Activated CD8-positive, alpha-beta memory T cell treated with anti-CD3 and anti-CD28 coated beads, Interleukin-2, amount 50 U/mL, for 24 hours (primary cell): Measurements from ENCODE around the gene PNO1.
"Not testable (repeated sequence)": the region's sequence is repeated elsewhere in the genome, so short reads cannot be mapped to it uniquely, and the experiment has no call there.

Experiments
- DNase-seq: peaks from one replicate; pipeline ENCODE4 v3.0.0-alpha.2; 2020; ENCODE audit errors: extremely low read depth

The PNO1 gene

GRCh38 chr2:68157402-68158133 is at the start of gene PNO1:
TSS of gene PNO1 (plus strand) at chr2:68157888. CDS start at chr2:68157935, 47 bp downstream.
- peak; percentile 95 for DNase-seq

DNA sequence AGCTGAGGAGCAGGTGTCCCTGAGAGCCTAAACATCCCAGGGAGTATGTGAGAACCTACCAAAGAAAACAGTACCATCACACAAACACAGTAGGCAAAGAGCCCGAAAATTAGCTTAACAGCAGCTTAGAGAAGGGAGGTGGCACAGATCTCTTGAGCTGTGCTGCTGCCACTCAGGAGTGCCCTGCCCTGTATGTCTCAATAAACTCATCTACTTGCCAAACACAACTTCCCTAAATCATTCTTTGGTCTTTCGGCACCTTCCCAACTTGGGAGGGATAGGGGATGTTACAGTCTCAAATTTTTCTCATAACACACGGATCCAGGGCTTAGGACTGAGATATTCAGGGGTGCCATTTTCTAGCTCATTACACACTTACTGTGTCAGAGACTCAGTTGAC is 49.6 kb upstream of the PNO1 start:
- DNase-seq, result no peak

DNA sequence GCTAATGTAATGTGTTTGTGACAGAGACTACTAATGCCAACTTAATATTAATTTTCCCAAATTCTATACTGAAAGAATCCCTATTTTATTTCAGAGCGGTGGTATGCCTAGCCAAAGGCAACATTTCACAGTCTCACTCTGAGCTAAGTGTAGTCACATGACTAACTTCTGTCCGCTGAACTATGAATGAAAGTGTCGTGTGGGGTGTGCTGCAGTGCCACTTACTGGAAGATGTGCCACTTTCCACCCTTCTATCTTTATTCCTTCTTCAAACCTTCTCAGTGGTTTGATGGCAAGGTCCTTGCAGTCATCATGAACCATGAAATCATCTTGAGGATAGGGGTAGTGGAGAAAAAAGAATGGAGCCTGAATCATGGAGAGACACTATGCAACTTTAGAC is 47.6 kb upstream of the PNO1 start:
- no peak for DNase-seq

DNA sequence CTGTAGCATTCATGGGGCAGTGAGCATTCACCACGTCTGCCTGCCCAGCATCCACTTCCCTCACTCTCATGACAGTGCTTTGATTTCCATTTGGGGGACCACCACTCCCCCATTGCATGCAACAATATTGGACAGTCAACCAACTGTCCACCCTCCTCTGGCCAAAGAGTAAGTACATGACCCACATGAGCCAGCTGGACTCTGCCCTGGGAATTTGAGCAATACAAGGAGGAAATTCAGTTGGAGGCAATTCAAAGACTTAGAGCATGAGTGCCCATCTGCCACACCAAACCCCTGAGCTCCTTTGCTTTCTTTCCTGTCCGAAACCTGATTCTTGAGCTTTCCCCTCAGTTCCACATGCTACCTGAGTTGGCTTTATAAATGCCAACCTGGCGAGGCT is 41.7 kb upstream of the PNO1 start:
- DNase-seq, result no peak

- DNase-seq, result not testable (repeated sequence)
Observed at GRCh38 chr2:68117922-68118321, 39.8 kb upstream of the PNO1 start.

- no peak for DNase-seq
Observed at GRCh38 chr2:68118816-68119215, 38.9 kb upstream of the PNO1 start.

DNA sequence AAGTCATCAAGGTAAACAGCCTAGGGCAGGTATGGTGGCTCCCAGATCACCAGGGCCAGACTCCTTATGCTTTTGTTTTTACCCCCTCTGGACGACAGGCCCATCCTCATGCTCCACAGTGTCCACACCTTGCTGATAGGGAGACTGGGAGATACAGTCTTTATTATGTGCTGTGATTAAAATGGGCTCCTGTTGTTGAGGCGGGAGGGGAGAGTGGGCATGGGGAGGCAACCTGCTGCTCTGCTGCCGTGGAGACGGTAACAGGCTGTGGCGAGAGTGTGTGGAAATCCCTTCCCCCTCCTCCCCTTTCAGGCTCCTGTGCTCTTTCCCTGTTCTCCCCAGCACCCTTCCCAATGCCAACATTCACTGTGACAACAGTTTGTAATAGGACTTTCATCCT is 38.2 kb upstream of the PNO1 start:
- no peak for DNase-seq

DNA sequence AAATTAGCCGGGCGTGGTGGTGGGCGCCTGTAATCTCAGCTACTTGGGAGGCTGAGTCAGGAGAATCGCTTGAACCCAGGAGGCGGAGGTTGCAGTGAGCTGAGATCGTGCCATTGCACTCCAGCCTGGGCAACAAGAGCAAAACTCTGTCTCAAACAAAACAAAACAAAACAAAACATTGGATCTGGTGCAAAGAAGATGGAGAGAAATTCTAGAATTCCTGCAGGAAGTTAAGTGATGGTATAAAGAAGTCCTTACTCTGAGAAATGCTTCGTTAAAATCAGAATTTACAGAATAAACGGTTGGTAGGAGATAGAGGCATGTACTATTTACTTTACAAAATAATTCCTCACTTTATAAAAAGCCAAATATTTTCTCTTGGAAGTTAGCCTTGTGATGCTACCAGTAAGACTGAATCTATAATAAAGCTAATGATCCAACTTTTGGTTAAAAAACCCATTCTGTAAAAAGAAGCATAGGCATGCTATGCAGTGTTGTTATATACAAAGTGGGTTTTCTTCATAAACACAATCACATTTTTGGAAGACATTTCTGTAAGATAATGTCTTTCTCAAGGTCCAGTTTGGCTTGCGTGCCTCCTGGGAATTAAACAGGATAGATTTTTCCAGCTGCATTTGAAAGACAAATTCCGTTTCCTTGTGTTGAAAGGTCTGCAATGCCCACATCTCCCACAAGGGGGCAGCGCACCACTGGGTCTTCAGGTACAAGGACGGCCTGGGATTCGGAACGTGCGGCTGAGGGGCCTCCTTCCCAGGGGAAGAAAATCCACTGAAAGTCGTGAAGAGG is 35.6 kb upstream of the PNO1 start:
- peak; percentile 57 for DNase-seq

DNA sequence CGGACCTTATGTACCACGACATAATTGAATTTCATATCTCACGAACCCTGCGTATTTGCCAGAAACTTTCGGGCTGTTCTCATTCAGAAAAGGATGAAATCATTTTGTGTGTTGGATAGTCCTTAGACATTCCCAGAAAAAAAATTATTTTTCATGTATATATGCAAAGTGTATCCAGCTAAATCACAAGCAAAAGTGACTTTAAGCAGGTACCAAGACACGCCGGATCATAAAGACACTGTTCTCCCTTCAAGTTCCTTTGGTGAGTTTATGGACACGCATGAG is 35.1 kb upstream of the PNO1 start:
- no peak for DNase-seq

DNA sequence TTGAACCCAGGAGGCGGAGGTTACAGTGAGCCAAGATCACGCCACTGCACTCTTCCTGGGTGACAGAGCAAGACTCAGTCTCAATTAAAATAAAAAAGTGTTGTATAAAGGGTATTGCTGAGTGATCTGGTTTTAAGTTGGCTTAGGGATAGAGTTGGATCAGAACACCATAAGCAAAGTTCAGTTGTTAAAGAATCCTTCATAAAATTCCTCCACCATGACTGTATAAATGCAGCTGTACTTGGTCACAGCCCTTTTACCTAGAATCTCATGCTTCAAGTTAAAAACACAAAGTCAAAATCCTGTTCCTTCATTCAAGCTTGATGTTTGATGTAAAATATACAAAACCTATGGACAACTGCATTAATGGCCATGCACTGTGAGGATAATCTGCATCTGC is 33.4 kb upstream of the PNO1 start:
- no peak for DNase-seq

DNA sequence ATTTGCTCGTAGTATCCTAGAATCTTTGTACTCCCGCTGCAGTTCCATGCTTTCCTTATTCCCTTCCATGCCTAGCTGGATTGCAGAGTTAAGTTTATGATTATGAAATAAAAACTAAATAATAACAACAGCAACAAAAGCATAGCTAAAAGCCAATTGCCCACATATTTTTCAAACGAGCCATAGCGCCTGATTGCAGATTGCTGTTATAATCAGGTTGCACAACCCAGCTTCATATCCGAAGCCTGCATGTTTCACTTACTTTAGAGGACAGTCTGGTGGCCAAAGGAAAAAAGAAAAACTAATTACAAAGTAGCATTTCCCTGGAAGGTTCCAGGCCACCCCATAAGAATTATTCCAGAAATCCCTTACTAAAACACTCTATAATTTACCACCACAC is 31.9 kb upstream of the PNO1 start:
- DNase-seq, result no peak

- DNase-seq, result no peak
Observed at GRCh38 chr2:68126561-68126960, 31.1 kb upstream of the PNO1 start.

- DNase-seq, result no peak
Observed at GRCh38 chr2:68127358-68128242, 30.1 kb upstream of the PNO1 start.

GRCh38 chr2:68134120-68134519 is 23.6 kb upstream of the PNO1 start:
- DNase-seq, result no peak

DNA sequence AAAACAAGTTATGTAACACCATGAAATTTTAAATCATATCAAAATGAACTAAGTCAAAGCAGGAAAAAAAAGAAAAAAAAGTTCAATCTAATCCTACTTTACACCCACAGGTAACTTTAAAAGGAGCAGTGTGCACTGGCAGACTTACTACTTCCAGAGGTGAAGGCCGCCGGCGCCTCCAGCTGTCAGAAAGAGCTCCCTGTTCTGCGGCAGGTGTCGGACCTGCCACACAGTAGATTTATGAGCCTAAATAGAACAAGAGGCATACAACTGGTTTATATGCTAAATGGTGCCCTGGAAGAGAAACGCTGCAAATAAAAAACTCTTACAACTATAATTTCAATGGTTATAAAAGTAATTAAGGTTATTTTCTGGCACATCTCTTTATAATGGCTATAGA is 23.1 kb upstream of the PNO1 start:
- DNase-seq, result no peak

DNA sequence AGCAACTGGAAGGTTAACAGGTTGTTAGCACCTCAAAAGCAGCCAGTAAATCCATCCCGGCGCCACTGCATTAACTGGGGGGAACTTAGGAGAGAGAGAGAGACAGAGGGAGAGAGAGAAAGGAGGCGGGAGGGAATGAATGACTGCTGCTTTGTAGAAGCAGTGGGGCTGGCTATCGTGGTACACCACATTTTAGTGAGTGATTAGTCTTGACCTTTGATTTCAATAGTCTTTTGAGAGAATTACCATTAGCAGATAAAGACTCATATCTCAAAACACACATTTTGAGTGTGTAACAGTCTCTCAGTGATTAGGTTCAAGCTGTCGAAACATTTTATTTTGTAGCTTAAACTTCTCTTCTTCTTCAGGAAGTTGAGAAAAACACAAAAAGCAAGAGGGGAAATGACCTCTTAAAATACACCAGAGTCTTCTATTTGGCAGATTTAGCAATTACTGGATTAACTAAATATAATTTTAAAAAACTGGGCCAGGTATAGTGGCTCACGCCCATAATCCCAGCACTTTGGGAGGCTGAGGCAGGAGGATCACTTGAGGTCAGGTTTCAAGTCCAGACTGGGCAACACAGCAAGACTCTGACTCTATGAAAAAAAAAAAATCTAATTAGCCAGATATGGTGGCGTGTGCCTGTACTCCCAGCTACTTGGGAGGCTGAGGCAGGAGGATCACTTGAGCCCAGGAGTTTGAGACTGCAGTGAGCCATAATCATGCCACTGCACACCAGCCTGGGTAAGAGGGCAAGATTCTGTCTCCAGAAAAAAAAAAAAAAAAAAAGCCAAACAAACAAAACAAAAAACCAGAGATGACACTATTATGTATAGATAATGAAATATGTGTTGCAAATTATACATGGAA is 22.0 kb upstream of the PNO1 start:
- no peak for DNase-seq

DNA sequence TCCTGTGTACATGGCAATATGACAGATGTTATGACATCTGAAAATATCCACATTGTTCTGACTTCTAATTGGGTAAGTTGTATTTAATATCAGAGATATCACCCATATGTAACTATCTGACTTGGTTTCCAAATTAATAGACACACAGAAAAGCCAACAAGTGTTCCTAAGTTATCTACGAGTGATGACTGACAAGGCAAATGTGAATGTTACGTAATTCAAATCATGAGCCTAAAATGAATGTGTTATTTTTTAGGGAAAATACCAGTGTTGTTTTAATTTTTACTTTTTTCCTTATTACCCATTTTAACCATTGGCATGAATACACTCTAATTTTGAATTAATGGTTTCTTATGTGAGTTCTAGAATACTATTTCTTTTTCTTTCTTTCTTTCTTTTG is 15.8 kb upstream of the PNO1 start:
- no peak for DNase-seq

DNA sequence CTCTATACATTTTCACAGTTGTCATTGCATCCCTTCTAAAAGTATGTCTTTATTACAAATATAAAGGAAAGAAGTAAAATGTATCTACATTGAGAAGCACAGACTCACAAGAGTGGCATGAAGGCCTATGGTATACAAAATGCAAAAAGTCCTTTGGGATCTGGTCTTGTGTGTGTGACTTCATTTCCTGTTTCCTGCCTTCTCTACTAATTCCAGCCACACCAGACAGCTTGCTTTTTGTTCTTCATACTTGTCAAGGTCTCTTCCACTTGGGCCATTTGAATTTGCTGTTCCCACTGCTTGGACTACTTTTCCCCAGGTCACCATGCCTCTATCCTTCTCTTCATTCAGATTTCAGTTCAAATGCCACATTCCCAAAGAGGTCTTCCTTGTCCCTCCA is 6.7 kb upstream of the PNO1 start:
- no peak for DNase-seq

DNA sequence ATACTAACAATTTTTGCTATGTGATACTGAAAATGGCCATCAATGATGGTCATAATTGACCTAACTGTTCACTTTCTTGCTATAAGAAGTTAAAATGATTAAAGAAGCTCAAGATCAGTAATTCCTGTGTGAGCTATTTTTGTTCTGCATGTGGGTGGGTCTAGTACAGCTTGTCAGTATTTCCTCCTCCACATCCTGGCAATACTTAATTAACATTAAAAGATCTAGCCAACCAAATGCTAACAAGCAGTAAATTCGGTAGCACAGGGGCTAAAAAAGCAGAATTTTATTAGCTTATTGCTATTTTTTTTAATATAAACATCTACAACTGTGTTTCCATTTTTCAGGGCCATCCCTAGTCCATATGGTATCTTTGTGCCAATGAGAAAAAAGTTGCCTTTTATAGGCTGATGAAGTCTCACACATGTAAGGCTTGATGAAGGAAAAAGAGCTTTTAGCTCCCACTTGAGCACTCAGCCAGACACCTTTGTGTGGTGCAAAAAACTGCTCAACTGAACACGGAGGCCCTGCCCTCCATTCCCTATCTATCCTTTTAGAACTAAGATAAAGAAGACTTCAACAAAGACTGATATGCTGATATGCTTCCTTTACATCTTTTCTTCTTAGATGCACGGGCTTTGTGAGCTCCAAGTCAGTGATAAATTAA is 4.9 kb upstream of the PNO1 start:
- DNase-seq, result no peak

DNA sequence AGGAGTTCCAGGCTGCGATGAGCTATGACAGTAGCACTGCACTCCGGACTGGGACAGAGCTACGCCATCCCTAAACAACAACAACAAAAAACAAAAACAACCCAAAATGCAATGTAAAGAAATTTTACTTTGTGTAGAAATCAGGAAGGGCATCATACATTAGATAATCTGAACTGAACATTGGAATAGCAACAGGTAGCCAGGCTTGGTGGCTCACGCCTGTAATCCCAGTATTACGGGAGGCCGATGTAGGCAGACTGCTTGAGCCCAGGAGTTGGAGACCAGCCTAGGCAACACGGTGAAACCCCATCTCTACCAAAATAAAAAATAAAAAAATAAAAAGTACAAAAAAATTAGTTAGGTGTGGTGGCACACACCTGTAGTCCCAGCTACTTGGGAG is 2.1 kb upstream of the PNO1 start:
- no peak for DNase-seq

GRCh38 chr2:68156419-68156818 is 1.3 kb upstream of the PNO1 start:
- DNase-seq, result no peak
